Astrocyte of the hippocampus (primary cell): Measurements from ENCODE around the gene KIAA1586.
"Not testable (repeated sequence)": the region's sequence is repeated elsewhere in the genome, so short reads cannot be mapped to it uniquely, and the experiment has no call there.

ENCODE experiments used
- DNase-seq: peaks from one replicate; pipeline ENCODE4 v3.0.0; 2011; ENCODE audit warnings: low read depth, low spot score

Gene KIAA1586

GRCh38 chr6:57046332-57047256 is at the start of gene KIAA1586:
Gene KIAA1586 (plus strand): TSS chr6:57046693. CDS start chr6:57046756, 63 bp downstream.
- peak; percentile 93 for DNase-seq

- no peak for DNase-seq
Measured at GRCh38 chr6:56999049-56999448, 47.4 kb upstream of the KIAA1586 start.

- not testable (repeated sequence) for DNase-seq
Measured at GRCh38 chr6:56999748-57000147, 46.7 kb upstream of the KIAA1586 start.

GRCh38 chr6:57002197-57002596 is 44.3 kb upstream of the KIAA1586 start:
- DNase-seq = no peak

- DNase-seq = no peak
Measured at GRCh38 chr6:57004292-57004691, 42.2 kb upstream of the KIAA1586 start.

- no peak for DNase-seq
Measured at GRCh38 chr6:57006101-57006500, 40.4 kb upstream of the KIAA1586 start.

GRCh38 chr6:57008069-57008468 is 38.4 kb upstream of the KIAA1586 start:
- DNase-seq = not testable (repeated sequence)

GRCh38 chr6:57013521-57013926 is 33.0 kb upstream of the KIAA1586 start:
- DNase-seq = peak; percentile 85

GRCh38 chr6:57017069-57017468 is 29.4 kb upstream of the KIAA1586 start:
- no peak for DNase-seq

GRCh38 chr6:57017841-57018240 is 28.7 kb upstream of the KIAA1586 start:
- DNase-seq = no peak

GRCh38 chr6:57019434-57019833 is 27.1 kb upstream of the KIAA1586 start:
- DNase-seq = no peak

GRCh38 chr6:57021086-57021720 is 25.3 kb upstream of the KIAA1586 start:
- peak; percentile 60 for DNase-seq

- no peak for DNase-seq
Measured at GRCh38 chr6:57024321-57024720, 22.2 kb upstream of the KIAA1586 start.

- DNase-seq = no peak
Measured at GRCh38 chr6:57024775-57025174, 21.7 kb upstream of the KIAA1586 start.

GRCh38 chr6:57026001-57026400 is 20.5 kb upstream of the KIAA1586 start:
- DNase-seq = no peak

GRCh38 chr6:57027301-57027700 is 19.2 kb upstream of the KIAA1586 start:
- DNase-seq = no peak

GRCh38 chr6:57029213-57029612 is 17.3 kb upstream of the KIAA1586 start:
- no peak for DNase-seq

GRCh38 chr6:57033228-57033627 is 13.3 kb upstream of the KIAA1586 start:
- no peak for DNase-seq

GRCh38 chr6:57035549-57035948 is 10.9 kb upstream of the KIAA1586 start:
- DNase-seq = no peak

GRCh38 chr6:57038906-57039305 is 7.6 kb upstream of the KIAA1586 start:
- DNase-seq = no peak

- no peak for DNase-seq
Measured at GRCh38 chr6:57040011-57040410, 6.5 kb upstream of the KIAA1586 start.

- DNase-seq = not testable (repeated sequence)
Measured at GRCh38 chr6:57044061-57044460, 2.4 kb upstream of the KIAA1586 start.

GRCh38 chr6:57044568-57044967 is 1.9 kb upstream of the KIAA1586 start:
- DNase-seq = no peak
